Measurements from ENCODE around the gene HSPB6. TPM values are rescaled to one million over a fixed set of nuclear protein-coding genes. Genes with fewer than 3 reads are reported as not detected.
"Not testable (repeated sequence)": the region's sequence is repeated elsewhere in the genome, so short reads cannot be mapped to it uniquely, and the experiment has no call there.

Gene HSPB6
- total RNA-seq, 1 donor from 2014 or later = 662 TPM

DNA sequence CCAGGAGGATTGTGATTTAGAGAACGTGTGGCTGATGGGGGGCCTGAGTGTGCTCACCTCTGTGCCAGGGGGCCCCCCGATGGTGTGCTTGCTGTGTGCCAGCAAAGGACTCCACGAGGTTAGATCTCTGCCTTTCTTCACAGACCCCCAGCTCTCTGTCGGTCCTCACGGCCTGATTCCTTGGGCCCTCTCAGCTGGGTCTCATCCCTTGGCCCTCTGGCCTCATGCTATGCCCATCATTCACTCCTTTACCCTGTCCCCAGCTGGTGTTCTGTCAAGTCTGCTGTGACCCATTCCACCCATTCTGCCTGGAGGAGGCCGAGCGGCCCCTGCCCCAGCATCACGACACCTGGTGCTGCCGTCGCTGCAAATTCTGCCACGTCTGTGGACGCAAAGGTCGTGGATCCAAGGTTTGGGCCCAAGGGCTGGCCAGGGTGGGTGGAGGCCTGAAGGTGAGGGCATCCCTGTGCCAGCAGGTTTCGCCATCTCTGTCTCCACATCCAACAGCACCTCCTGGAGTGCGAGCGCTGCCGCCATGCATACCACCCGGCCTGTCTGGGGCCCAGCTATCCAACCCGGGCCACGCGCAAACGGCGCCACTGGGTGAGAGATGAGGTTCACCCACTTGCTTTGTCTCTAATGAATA, 31.5 kb downstream of the HSPB6 start:
- intact Hi-C loops (cut with DNase I) = no loop called here
- DNase-seq (ENCODE audit: missing footprints) (peak; percentile 59), ATAC-seq (no peak)

DNA sequence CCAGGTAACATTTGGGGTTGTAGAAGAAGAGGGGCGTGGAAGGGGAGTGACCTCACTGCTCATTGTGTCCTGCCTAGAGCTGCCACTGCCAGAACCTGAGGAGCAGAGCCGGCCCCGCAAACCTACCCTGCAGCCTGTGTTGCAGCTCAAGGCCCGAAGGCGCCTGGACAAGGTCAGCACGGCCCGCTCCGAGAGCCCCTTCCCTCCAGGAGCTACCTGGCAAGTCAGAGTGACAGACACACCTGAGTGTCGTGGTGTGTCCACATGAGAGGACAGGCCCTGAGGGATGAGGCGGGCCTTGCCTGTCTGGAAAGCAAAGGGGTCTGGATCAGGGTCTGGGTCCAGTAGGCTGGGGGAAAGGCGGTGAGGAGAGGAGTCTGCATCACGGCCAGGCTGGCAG, 32.3 kb downstream of the HSPB6 start:
- DNase-seq (ENCODE audit: missing footprints) (peak; percentile 25), ATAC-seq (no peak)
- intact Hi-C loops (cut with DNase I) = no loop called here

- ATAC-seq; intact Hi-C loops (cut with DNase I); DNase-seq (ENCODE audit: missing footprints): not testable (repeated sequence)
Observed at GRCh38 chr19:35724132-35724531, 32.7 kb downstream of the HSPB6 start.

- ATAC-seq (no peak), DNase-seq (ENCODE audit: missing footprints) (no peak)
- intact Hi-C loops (cut with DNase I) = no loop called here
Observed at GRCh38 chr19:35723671-35724070, 33.2 kb downstream of the HSPB6 start.

DNA sequence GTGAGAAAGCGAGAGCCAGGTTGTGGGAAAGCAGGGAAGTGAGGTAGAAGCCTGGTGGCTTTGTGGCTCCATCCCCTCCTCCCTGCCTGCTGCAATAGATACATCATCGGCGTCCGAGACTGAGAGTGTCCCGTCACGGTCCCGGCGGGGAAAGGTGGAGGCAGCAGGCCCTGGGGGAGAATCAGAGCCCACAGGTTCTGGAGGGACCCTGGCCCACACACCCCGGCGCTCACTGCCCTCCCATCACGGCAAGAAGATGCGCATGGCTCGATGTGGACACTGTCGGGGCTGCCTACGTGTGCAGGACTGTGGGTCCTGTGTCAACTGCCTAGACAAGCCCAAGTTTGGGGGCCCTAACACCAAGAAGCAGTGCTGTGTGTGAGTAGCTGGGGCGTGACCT, 33.9 kb downstream of the HSPB6 start:
- intact Hi-C loops (cut with DNase I) = no loop called here
- DNase-seq (ENCODE audit: missing footprints) = peak; percentile 17
- no peak for ATAC-seq

DNA sequence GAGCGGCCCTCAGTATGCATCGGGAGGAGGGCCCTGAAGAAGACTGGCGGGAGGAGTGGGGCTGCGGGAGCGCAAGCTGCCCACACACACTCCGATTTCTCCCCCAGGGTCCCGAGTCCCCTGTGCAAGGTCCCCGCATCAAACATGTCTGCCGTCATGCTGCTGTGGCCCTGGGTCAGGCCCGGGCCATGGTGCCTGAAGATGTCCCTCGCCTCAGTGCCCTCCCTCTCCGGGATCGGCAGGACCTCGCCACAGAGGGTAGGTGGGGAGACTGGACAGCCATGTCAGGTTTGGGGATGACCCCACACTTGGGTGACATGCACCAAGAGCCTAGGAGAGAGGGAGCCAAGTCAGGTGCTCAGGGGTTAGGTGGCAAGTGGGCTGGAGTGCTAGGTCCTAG, 34.4 kb downstream of the HSPB6 start:
- intact Hi-C loops (cut with DNase I) = no loop called here
- ATAC-seq = no peak

GRCh38 chr19:35721374-35721773, 35.5 kb downstream of the HSPB6 start:
- no peak for ATAC-seq
- intact Hi-C loops (cut with DNase I) = no loop called here
- DNase-seq (ENCODE audit: missing footprints) = peak; percentile 66

More for the DNA sequence above, 34.4 kb downstream of the HSPB6 start:
- DNase-seq (ENCODE audit: missing footprints) = peak; percentile 37

- DNase-seq (ENCODE audit: missing footprints) (peak; percentile 14), ATAC-seq (no peak)
- intact Hi-C loops (cut with DNase I) = no loop called here
Observed at GRCh38 chr19:35720648-35721047, 36.2 kb downstream of the HSPB6 start.

GRCh38 chr19:35720163-35720524, 36.7 kb downstream of the HSPB6 start:
- intact Hi-C loops (cut with DNase I) = no loop called here
- DNase-seq (ENCODE audit: missing footprints) (no peak), ATAC-seq (no peak)

GRCh38 chr19:35719402-35720162, 37.2 kb downstream of the HSPB6 start:
- intact Hi-C loops (cut with DNase I) = no loop called here
- no peak for ATAC-seq
- DNase-seq (ENCODE audit: missing footprints) = peak; percentile 45

DNA sequence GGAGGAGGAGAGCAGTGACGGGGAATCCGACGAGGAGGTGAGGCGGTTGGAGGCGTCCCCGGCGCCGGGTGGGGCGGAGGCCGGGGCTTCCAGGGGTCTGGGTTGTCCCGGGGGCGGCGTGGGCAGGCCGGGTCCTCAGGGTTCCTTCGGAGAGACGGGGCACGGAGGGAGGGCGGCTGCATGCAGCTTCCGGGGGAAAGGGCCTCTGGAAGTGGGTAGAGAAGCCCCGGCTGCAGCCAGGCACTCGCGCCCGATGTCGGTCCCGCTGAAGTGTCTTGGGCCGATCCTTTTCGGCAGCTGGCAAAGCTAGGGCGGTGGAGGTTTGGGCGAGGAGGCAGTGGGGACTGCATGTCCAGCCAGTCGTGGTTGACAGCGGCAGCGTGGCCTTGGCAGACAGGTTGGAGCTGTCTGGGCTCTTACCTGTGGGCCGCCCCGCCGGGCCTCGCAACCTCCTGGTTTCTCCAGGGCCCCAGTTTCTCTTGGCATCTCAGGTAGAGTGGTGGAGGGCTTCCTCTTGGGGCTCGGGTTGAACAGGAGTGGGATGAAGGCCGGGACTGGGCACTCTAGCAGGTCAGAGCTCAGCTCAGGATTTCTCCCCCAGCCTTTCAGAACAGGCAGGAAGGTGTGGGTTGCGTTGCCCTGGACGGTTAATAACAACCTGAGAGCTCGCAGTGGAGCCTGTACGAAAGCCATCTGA, 38.3 kb downstream of the HSPB6 start:
- intact Hi-C loops (cut with DNase I) = no loop called here
- DNase-seq (ENCODE audit: missing footprints) (peak; percentile 70), ATAC-seq (no peak)

DNA sequence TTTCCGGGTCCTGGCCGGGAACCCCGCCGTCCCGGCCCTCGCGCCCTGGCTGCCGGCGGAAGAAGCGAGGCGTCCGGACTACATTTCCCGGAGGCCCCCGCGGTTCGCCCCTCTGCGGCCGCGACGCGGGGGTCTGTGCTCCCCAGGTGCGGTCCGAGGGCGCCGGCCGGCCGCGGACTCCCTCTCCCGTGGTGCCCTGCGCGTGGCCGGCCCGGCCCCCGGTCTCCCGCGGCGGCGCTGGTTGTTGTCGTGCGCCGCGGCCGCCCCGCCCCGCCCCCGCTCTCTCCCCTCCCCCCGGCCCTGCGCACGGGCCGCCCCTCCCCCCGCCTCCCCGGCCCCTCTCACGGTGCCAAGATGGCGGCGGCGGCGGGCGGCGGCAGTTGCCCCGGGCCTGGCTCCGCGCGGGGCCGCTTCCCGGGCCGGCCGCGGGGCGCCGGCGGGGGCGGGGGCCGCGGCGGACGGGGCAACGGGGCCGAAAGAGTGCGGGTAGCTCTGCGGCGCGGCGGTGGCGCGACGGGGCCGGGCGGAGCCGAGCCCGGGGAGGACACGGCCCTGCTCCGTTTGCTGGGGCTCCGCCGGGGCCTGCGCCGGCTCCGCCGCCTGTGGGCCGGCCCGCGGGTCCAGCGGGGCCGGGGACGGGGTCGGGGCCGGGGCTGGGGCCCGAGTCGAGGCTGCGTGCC, 39.0 kb downstream of the HSPB6 start, which contains the start of gene KMT2B:
KMT2B (plus strand) TSS at position 339 of the 680 bp plus-strand sequence; CDS start at position 355, 16 bp downstream.
- intact Hi-C loops (cut with DNase I) = loop anchor here (1.0 kb wide), 4 partner anchors 25 to 213 kb away; partner anchors contain the start of genes PSENEN and U2AF1L4
- no peak for DNase-seq (ENCODE audit: missing footprints)
- peak; percentile 82 for ATAC-seq

DNA sequence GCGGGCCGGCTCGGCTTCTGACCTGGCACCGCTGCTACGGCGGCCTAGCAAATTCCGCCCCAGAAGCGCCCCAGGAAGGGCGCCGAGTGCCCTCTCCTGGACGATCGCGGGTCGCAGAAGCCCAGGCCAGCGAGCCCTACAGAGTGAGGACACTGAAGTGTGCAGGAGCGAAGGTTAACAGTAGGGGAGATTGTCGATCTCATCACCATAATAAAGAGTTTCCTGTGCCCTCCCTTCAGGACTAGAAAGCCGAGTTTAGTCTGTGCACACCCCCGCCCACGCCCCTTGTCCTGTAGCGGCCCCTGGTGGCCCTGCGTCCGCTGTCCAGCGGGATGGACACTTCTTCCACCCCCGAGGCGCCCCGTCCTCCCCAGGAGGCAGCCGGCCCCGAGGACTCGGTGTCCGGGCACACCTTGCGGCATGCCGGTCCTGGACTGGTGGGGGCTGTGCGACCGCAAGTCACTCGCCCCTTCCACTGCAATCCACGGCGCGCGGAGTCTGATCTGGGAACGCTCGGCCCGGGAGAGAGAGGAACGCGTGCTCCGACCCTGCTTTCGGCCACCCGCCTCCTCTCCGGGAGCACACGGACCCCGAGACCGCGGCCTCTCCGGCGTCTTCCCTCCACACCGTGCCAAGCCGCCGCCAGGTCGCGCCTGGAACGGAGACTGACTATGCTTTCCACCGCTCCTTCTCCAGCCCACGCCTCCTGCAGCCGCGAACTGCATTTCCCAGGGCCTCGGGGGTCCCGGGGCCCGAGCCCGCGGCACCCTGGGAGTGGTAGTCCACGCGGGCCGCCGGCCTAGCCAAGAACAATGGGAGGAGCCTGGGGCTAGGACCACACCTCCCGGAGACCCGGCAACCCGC, 39.8 kb downstream of the HSPB6 start:
- peak; percentile 96 for ATAC-seq
- peak; percentile 99 for DNase-seq (ENCODE audit: missing footprints)

GRCh38 chr19:35715981-35716800, 40.6 kb downstream of the HSPB6 start:
- DNase-seq (ENCODE audit: missing footprints) = peak; percentile 88
- ATAC-seq = peak; percentile 42
- intact Hi-C loops (cut with DNase I) = loop anchor here (1.0 kb wide), 2 partner anchors 14 to 41 kb away; partner anchors contain the start of gene HSPB6

More for the DNA sequence above, 39.8 kb downstream of the HSPB6 start:
- intact Hi-C loops (cut with DNase I) = loop anchor here (1.0 kb wide), 6 partner anchors 15 to 214 kb away; partner anchors contain the start of genes HSPB6, PSENEN and U2AF1L4

GRCh38 chr19:35715355-35715809, 41.4 kb downstream of the HSPB6 start:
- DNase-seq (ENCODE audit: missing footprints) = peak; percentile 15
- intact Hi-C loops (cut with DNase I) = no loop called here
- ATAC-seq = no peak

DNA sequence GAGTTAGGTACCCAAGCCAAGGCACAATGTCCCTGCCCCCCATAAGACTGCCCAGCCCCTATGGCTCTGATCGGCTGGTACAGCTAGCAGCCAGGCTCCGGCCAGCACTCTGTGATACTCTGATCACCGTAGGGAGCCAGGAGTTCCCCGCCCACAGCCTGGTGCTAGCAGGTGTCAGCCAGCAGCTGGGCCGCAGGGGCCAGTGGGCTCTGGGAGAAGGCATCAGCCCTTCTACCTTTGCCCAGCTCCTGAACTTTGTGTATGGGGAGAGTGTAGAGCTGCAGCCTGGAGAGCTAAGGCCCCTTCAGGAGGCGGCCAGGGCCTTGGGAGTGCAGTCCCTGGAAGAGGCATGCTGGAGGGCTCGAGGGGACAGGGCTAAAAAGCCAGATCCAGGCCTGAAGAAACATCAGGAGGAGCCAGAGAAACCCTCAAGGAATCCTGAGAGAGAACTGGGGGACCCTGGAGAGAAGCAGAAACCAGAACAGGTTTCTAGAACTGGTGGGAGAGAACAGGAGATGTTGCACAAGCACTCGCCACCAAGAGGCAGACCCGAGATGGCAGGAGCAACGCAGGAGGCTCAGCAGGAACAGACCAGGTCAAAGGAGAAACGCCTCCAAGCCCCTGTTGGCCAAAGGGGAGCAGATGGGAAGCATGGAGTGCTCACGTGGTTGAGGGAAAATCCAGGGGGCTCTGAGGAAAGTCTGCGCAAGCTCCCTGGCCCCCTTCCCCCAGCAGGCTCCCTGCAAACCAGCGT, 42.1 kb downstream of the HSPB6 start:
- ATAC-seq (no peak), DNase-seq (ENCODE audit: missing footprints) (peak; percentile 42)
- intact Hi-C loops (cut with DNase I) = no loop called here
